ENCODE results near the gene RAD9A. TPM values are rescaled to one million over a fixed set of nuclear protein-coding genes. Genes with fewer than 3 reads are reported as not detected.

RAD9A gene
- polyA plus RNA-seq, 1 of the 3 experiments (the other 2 are of a cell fraction): 22.3 TPM

GRCh38 chr11:67367761-67368227 lies 24.0 kb upstream of the RAD9A start:
- no peak for TF ChIP-seq RCOR1 (IDR thresholded peaks at IDR 0.05; ENCODE audit: low read length)
- Histone ChIP-seq H3K27me3 (ENCODE audit: insufficient read depth) (no peaks in the 10 kb centered on the region), H3F3A (replicated peaks; ENCODE audit: insufficient read depth) (peaks cover 3% of the 10 kb centered on the region), H3K4me2 (no peak overlapping the region), H3K27ac (ENCODE audit: low read depth in 2 of 2, low read length in 1 of 2) (no peak overlapping the region), H3K36me3 (replicated peaks in 1 of 2; ENCODE audit: control insufficient read depth in 1 of 2, insufficient read depth in 2 of 2, low read length in 1 of 2) (peaks cover 8 to 13% of the 10 kb centered on the region in 2 experiments), H4K20me1 (ENCODE audit: insufficient read depth) (peaks cover 74% of the 10 kb centered on the region), H3K9ac (no peak overlapping the region), H2AFZ (ENCODE audit: low read depth) (no peak overlapping the region), H3K4me1 (ENCODE audit: control insufficient read depth in 1 of 2, insufficient read depth in 2 of 2, low read depth in 1 of 2, low read length in 1 of 2) (peaks cover 17 to 28% of the 10 kb centered on the region in 2 experiments; a peak in 3 of 4 replicates), H3K4me3 (ENCODE audit: low read depth in 2 of 2, low read length in 1 of 2) (no peak overlapping the region), H3K9me3 (no peaks in the 10 kb centered on the region), H3K79me2 (ENCODE audit: insufficient read depth) (peaks cover 79% of the 10 kb centered on the region), H3K9me2 (no peaks in the 10 kb centered on the region)
- ChIA-PET POLR2A (interaction anchor here (1.3 kb wide), 1 partner anchor 137 kb away, joined by 3 read pairs; the partner anchor contains the start of gene PITPNM1), CTCF (interaction anchor here (3.2 to 20.0 kb wide), 3 partner anchors 11 to 15 kb away, joined by 15 to 955 read pairs (median 78); partner anchors contain the start of genes CLCF1 and POLD4)
- 91% methylated on average over 6 of the region's 7 CpGs for WGBS (ENCODE audit: low lambda C conversion rate)
- no peak for DNase-seq

- Histone ChIP-seq H3K4me1 (ENCODE audit: control insufficient read depth in 1 of 2, insufficient read depth in 2 of 2, low read depth in 1 of 2, low read length in 1 of 2) (peaks cover 17 to 28% of the 10 kb centered on the region in 2 experiments; a peak in 3 of 4 replicates), H3K9me2 (no peaks in the 10 kb centered on the region), H3K27ac (ENCODE audit: low read depth in 2 of 2, low read length in 1 of 2) (peak overlapping the region in 1 of 2 experiments; percentile 9; a peak in 1 of 4 replicates), H3K27me3 (ENCODE audit: insufficient read depth) (no peaks in the 10 kb centered on the region), H3K36me3 (replicated peaks in 1 of 2; ENCODE audit: control insufficient read depth in 1 of 2, insufficient read depth in 2 of 2, low read length in 1 of 2) (peaks cover 8 to 13% of the 10 kb centered on the region in 2 experiments), H4K20me1 (ENCODE audit: insufficient read depth) (peaks cover 71% of the 10 kb centered on the region), H3K9me3 (no peaks in the 10 kb centered on the region), H3K4me2 (no peak overlapping the region), H3K79me2 (ENCODE audit: insufficient read depth) (peaks cover 85% of the 10 kb centered on the region), H2AFZ (ENCODE audit: low read depth) (no peak overlapping the region), H3K4me3 (ENCODE audit: low read depth in 2 of 2, low read length in 1 of 2) (no peak overlapping the region), H3K9ac (no peak overlapping the region), H3F3A (replicated peaks; ENCODE audit: insufficient read depth) (peaks cover 3% of the 10 kb centered on the region)
- TF ChIP-seq IRF3 (IDR thresholded peaks at IDR 0.05; ENCODE audit: low read depth, low read length): no peak
- no peak for TF ChIP-seq TAF1 (IDR thresholded peaks at IDR 0.05; ENCODE audit: borderline replicate concordance, low read depth, low read length)
- no peak for TF ChIP-seq TEAD4 (IDR thresholded peaks at IDR 0.05; ENCODE audit: borderline replicate concordance, insufficient read depth)
- no peak for TF ChIP-seq FOSL2 (IDR thresholded peaks at IDR 0.05; ENCODE audit: borderline replicate concordance, low read depth)
- TF ChIP-seq CHD2 (IDR thresholded peaks at IDR 0.05; ENCODE audit: low read length, partially characterized antibody): no peak
- no peak for TF ChIP-seq SIN3A (IDR thresholded peaks at IDR 0.05; ENCODE audit: borderline replicate concordance, low read depth, low read length)
- no peak for TF ChIP-seq ZBTB33 (IDR thresholded peaks at IDR 0.05; ENCODE audit: borderline replicate concordance, low read depth)
- no peak for TF ChIP-seq PBX3 (IDR thresholded peaks at IDR 0.05)
- TF ChIP-seq RFX5 (IDR thresholded peaks at IDR 0.05; ENCODE audit: low read length): no peak
- TF ChIP-seq GABPA (IDR thresholded peaks at IDR 0.05; ENCODE audit: low read depth): no peak
- TF ChIP-seq RCOR1 (IDR thresholded peaks at IDR 0.05; ENCODE audit: low read length): no peak
- TF ChIP-seq FOXJ3 (CRISPR knock-in tag; IDR thresholded peaks at IDR 0.05): no peak
- no peak for TF ChIP-seq GATA2 (CRISPR knock-in tag; IDR thresholded peaks at IDR 0.05)
- TF ChIP-seq NFIC (IDR thresholded peaks at IDR 0.05; ENCODE audit: borderline replicate concordance): no peak
- TF ChIP-seq EP300 (IDR thresholded peaks at IDR 0.05; ENCODE audit: borderline replicate concordance in 1 of 2, low read depth in 1 of 2, low read length in 1 of 2): no peak
- no peak for TF ChIP-seq EZH2phosphoT487 (IDR thresholded peaks at IDR 0.05; ENCODE audit: borderline replicate concordance, low read depth)
- no peak for TF ChIP-seq USF2 (IDR thresholded peaks at IDR 0.05; ENCODE audit: borderline replicate concordance, low read depth, low read length)
- no peak for TF ChIP-seq CTCF (IDR thresholded peaks at IDR 0.05)
- TF ChIP-seq MEF2A (IDR thresholded peaks at IDR 0.05; ENCODE audit: borderline replicate concordance, low read depth): no peak
- no peak for TF ChIP-seq MXI1 (IDR thresholded peaks at IDR 0.05; ENCODE audit: low read depth, low read length)
- POLR2A ChIA-PET: no interaction called here
- DNase-seq: no peak
- CTCF ChIA-PET: interaction anchor here (1.2 to 19.7 kb wide), 5 partner anchors 10 to 106 kb away, joined by 3 to 955 read pairs (median 19); partner anchors contain the start of gene POLD4
- 100% methylated on average over 3 of the region's 3 CpGs for WGBS (ENCODE audit: low lambda C conversion rate)
Measured at GRCh38 chr11:67368621-67369020, 23.2 kb upstream of the RAD9A start.
